ENCODE results near the gene LYRM4.

The LYRM4 gene

DNA sequence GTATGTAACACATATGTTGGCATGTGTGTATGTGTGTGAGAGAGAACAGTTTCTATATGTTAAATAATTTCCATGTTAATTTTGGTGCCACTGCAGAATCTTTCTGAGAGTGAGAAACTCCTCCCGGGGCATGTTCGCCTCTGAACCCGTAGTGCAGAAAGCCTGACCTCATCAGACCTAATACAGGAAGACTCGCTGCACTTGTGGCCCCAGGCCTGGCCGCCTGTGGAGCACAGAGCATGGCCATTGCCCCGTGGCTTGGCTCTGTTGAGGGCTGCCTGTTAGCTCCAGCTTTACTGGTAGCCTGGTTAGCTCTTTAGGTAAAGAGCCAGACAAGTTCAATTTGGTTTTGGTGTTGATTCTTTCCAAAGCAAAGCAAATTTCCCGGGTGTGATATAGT is 26.0 kb upstream of the LYRM4 start:
- no peak overlapping the region for H3K27ac ChIP-seq

GRCh38 chr6:5285526-5285925 is 24.8 kb upstream of the LYRM4 start:
- Histone ChIP-seq H3K4me1 (ENCODE audit: low read depth, poor library complexity, severe bottlenecking) (peaks cover 3% of the 10 kb centered on the region), H3K79me2 (ENCODE audit: insufficient read depth, low read depth) (no peaks in the 10 kb centered on the region), H3K9ac (no peak overlapping the region), H3K4me2 (no peak overlapping the region), H3K27me3 (ENCODE audit: insufficient read depth, low read depth) (no peaks in the 10 kb centered on the region), H3K36me3 (ENCODE audit: insufficient read depth) (no peaks in the 10 kb centered on the region), H4K20me1 (ENCODE audit: insufficient read depth) (no peaks in the 10 kb centered on the region), H3K27ac (no peak overlapping the region), H3K4me3 (IDR thresholded peaks at IDR 0.05; ENCODE audit: insufficient read depth, low read depth, low read length) (no peak overlapping the region), H2AFZ (ENCODE audit: low read depth) (no peak overlapping the region)
- TF ChIP-seq, protein P1, sequence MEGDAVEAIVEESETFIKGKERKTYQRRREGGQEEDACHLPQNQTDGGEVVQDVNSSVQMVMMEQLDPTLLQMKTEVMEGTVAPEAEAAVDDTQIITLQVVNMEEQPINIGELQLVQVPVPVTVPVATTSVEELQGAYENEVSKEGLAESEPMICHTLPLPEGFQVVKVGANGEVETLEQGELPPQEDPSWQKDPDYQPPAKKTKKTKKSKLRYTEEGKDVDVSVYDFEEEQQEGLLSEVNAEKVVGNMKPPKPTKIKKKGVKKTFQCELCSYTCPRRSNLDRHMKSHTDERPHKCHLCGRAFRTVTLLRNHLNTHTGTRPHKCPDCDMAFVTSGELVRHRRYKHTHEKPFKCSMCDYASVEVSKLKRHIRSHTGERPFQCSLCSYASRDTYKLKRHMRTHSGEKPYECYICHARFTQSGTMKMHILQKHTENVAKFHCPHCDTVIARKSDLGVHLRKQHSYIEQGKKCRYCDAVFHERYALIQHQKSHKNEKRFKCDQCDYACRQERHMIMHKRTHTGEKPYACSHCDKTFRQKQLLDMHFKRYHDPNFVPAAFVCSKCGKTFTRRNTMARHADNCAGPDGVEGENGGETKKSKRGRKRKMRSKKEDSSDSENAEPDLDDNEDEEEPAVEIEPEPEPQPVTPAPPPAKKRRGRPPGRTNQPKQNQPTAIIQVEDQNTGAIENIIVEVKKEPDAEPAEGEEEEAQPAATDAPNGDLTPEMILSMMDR (conservative IDR thresholded peaks at IDR 0.05; ENCODE audit: low read depth, low read length), result no peak

More for the DNA sequence above, 26.0 kb upstream of the LYRM4 start:
- Histone ChIP-seq H3K4me3 (IDR thresholded peaks at IDR 0.05; ENCODE audit: insufficient read depth, low read depth, low read length) (no peak overlapping the region), H4K20me1 (ENCODE audit: insufficient read depth) (no peaks in the 10 kb centered on the region), H3K4me2 (no peak overlapping the region), H2AFZ (ENCODE audit: low read depth) (no peak overlapping the region), H3K79me2 (ENCODE audit: insufficient read depth, low read depth) (no peaks in the 10 kb centered on the region), H3K4me1 (ENCODE audit: low read depth, poor library complexity, severe bottlenecking) (peaks cover 3% of the 10 kb centered on the region), H3K9ac (no peak overlapping the region), H3K36me3 (ENCODE audit: insufficient read depth) (no peaks in the 10 kb centered on the region), H3K27me3 (ENCODE audit: insufficient read depth, low read depth) (no peaks in the 10 kb centered on the region)
- TF ChIP-seq, protein P1 (conservative IDR thresholded peaks at IDR 0.05; ENCODE audit: low read depth, low read length), result no peak

DNA sequence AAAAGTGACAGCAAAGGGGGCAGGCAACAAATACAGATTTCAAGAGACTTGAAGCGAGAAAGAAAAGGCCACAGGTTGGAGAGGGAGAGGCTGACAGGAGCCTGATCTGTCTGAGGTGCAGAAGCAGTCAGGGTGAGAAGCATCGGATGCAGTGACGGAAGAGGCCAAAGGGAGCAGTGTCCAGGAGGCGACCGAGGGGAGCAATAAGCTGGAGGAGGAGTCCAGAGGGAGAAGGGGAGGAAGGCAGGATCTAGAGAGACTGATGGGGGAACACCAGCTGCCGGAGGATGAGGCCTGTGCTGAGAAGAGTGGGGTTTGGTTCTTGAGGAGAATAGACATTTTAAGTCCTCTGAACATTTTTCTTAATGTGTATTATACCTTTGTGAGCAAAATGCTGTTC is 24.3 kb upstream of the LYRM4 start:
- Histone ChIP-seq H3K27ac (no peak overlapping the region), H2AFZ (ENCODE audit: low read depth) (no peak overlapping the region), H4K20me1 (ENCODE audit: insufficient read depth) (no peaks in the 10 kb centered on the region), H3K79me2 (ENCODE audit: insufficient read depth, low read depth) (no peaks in the 10 kb centered on the region), H3K9ac (no peak overlapping the region), H3K36me3 (ENCODE audit: insufficient read depth) (no peaks in the 10 kb centered on the region), H3K27me3 (ENCODE audit: insufficient read depth, low read depth) (no peaks in the 10 kb centered on the region), H3K4me2 (no peak overlapping the region), H3K4me1 (ENCODE audit: low read depth, poor library complexity, severe bottlenecking) (peaks cover 3% of the 10 kb centered on the region), H3K4me3 (IDR thresholded peaks at IDR 0.05; ENCODE audit: insufficient read depth, low read depth, low read length) (no peak overlapping the region)
- TF ChIP-seq, protein P1 (conservative IDR thresholded peaks at IDR 0.05; ENCODE audit: low read depth, low read length), result no peak

DNA sequence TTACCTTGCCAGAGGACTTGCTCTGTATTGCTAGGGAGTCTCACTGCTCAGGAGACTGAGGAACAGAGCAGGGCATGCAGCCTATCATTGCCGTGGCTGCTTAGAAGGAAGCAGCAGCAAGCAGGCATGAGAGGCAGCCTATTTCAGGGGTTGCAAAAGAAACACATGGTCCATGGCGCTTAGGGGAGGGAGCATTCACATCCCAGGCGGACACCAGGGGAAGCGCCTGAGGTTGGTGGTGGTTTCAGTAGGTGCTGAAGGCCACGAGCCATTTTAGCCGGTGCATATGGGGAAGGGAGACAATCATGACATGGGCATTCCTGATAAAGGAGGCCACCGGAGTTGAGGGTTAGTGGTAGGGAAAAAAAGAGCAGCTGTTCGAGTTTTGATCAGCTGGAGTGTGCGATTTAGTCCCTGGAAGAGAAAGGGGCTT is 21.5 kb upstream of the LYRM4 start:
- H3K4me3 ChIP-seq (IDR thresholded peaks at IDR 0.05; ENCODE audit: insufficient read depth, low read depth, low read length), result no peak overlapping the region
- no peaks in the 10 kb centered on the region for H3K4me1 ChIP-seq (ENCODE audit: low read depth, poor library complexity, severe bottlenecking)
- no peak overlapping the region for H3K9ac ChIP-seq
- H3K27me3 ChIP-seq (ENCODE audit: insufficient read depth, low read depth), result no peaks in the 10 kb centered on the region
- H3K27ac ChIP-seq, result no peak overlapping the region
- no peaks in the 10 kb centered on the region for H3K36me3 ChIP-seq (ENCODE audit: insufficient read depth)
- peaks cover 4% of the 10 kb centered on the region; the same call in 1 of the 2 replicates for H3K79me2 ChIP-seq (ENCODE audit: insufficient read depth, low read depth)
- TF ChIP-seq, protein P1 (conservative IDR thresholded peaks at IDR 0.05; ENCODE audit: low read depth, low read length), result no peak
- H3K4me2 ChIP-seq, result no peak overlapping the region
- H2AFZ ChIP-seq (ENCODE audit: low read depth), result no peak overlapping the region
- H4K20me1 ChIP-seq (ENCODE audit: insufficient read depth), result no peaks in the 10 kb centered on the region
